Measurements from ENCODE around the gene AIMP2.
"Not testable (repeated sequence)": the region's sequence is repeated elsewhere in the genome, so short reads cannot be mapped to it uniquely, and the experiment has no call there.

AIMP2 gene

GRCh38 chr7:6008668-6009611 lies at the start of gene AIMP2, which contains the start of gene PMS2:
TSS of gene AIMP2 (plus strand) at chr7:6009272. CDS start at chr7:6009364, 92 bp downstream.
TSS of gene PMS2 (minus strand) at chr7:6009049. CDS start at chr7:6009019, 30 bp downstream.
- no peaks in the 10 kb centered on the region for H3K9me3 Mint-ChIP-seq
- peak within 1 kb of the TSS; percentile 94 for H3K27ac Mint-ChIP-seq
- H3K36me3 Mint-ChIP-seq = peaks cover 11% of the 10 kb centered on the region
- peaks cover 42% of the 10 kb centered on the region for H3K4me1 Mint-ChIP-seq
- peak within 1 kb of the TSS; percentile 92 for H3K4me3 Mint-ChIP-seq
- peak; percentile 98 for ATAC-seq
- H3K27me3 Mint-ChIP-seq = no peaks in the 10 kb centered on the region

GRCh38 chr7:5963205-5963604 lies 45.9 kb upstream of the AIMP2 start:
- H3K36me3 Mint-ChIP-seq, H3K4me1 Mint-ChIP-seq, H3K4me3 Mint-ChIP-seq, H3K27me3 Mint-ChIP-seq, H3K27ac Mint-ChIP-seq, ATAC-seq, H3K9me3 Mint-ChIP-seq: not testable (repeated sequence)

GRCh38 chr7:5963810-5964209 lies 45.3 kb upstream of the AIMP2 start:
- not testable (repeated sequence) for ATAC-seq, H3K9me3 Mint-ChIP-seq, H3K27me3 Mint-ChIP-seq, H3K4me3 Mint-ChIP-seq, H3K4me1 Mint-ChIP-seq, H3K36me3 Mint-ChIP-seq, H3K27ac Mint-ChIP-seq

GRCh38 chr7:5970347-5970911 lies 38.6 kb upstream of the AIMP2 start, which contains the start of gene RSPH10B:
TSS of gene RSPH10B (minus strand) at chr7:5970689. CDS start at chr7:5967116, 3,573 bp downstream.
- not testable (repeated sequence) for H3K4me1 Mint-ChIP-seq, H3K27me3 Mint-ChIP-seq, H3K9me3 Mint-ChIP-seq, H3K4me3 Mint-ChIP-seq, H3K36me3 Mint-ChIP-seq, H3K27ac Mint-ChIP-seq
- peak; percentile 38 for ATAC-seq

- not testable (repeated sequence) for H3K9me3 Mint-ChIP-seq, H3K27me3 Mint-ChIP-seq, H3K36me3 Mint-ChIP-seq, H3K4me1 Mint-ChIP-seq, H3K27ac Mint-ChIP-seq, H3K4me3 Mint-ChIP-seq, ATAC-seq
Measured at GRCh38 chr7:5973580-5973979, 35.5 kb upstream of the AIMP2 start.

GRCh38 chr7:5979680-5980314 lies 29.3 kb upstream of the AIMP2 start:
- ATAC-seq, H3K4me1 Mint-ChIP-seq, H3K4me3 Mint-ChIP-seq, H3K27me3 Mint-ChIP-seq, H3K27ac Mint-ChIP-seq, H3K9me3 Mint-ChIP-seq: not testable (repeated sequence)
- peaks cover 12% of the 10 kb centered on the region for H3K36me3 Mint-ChIP-seq

GRCh38 chr7:5987061-5987460 lies 22.0 kb upstream of the AIMP2 start:
- H3K27me3 Mint-ChIP-seq, H3K9me3 Mint-ChIP-seq: not testable (repeated sequence)

GRCh38 chr7:5997210-5997808 lies 11.8 kb upstream of the AIMP2 start:
- H3K36me3 Mint-ChIP-seq = peaks cover 26% of the 10 kb centered on the region
- H3K4me1 Mint-ChIP-seq = no peaks in the 10 kb centered on the region
- peak; percentile 56 for ATAC-seq
- H3K27me3 Mint-ChIP-seq = no peaks in the 10 kb centered on the region
- H3K9me3 Mint-ChIP-seq = no peaks in the 10 kb centered on the region
- H3K4me3 Mint-ChIP-seq = no peak overlapping the region
- no peak overlapping the region for H3K27ac Mint-ChIP-seq

More at GRCh38 chr7:5987061-5987460, 22.0 kb upstream of the AIMP2 start:
- H3K27ac Mint-ChIP-seq, H3K4me1 Mint-ChIP-seq, ATAC-seq, H3K4me3 Mint-ChIP-seq: not testable (repeated sequence)
- H3K36me3 Mint-ChIP-seq = peaks cover 16% of the 10 kb centered on the region

GRCh38 chr7:6007386-6007785 lies 1.7 kb upstream of the AIMP2 start:
- peak overlapping the region; percentile 72 for H3K4me3 Mint-ChIP-seq

GRCh38 chr7:6007835-6008590 lies 1.1 kb upstream of the AIMP2 start:
- H3K36me3 Mint-ChIP-seq, H3K27me3 Mint-ChIP-seq, ATAC-seq, H3K9me3 Mint-ChIP-seq: not testable (repeated sequence)
- peak overlapping the region; percentile 94 for H3K27ac Mint-ChIP-seq
- H3K4me1 Mint-ChIP-seq = peaks cover 41% of the 10 kb centered on the region
- H3K4me3 Mint-ChIP-seq = peak overlapping the region; percentile 92

More at GRCh38 chr7:6007386-6007785, 1.7 kb upstream of the AIMP2 start:
- H3K4me1 Mint-ChIP-seq = peaks cover 36% of the 10 kb centered on the region
- H3K27ac Mint-ChIP-seq = peak overlapping the region; percentile 68
- H3K36me3 Mint-ChIP-seq = peaks cover 3% of the 10 kb centered on the region
- no peaks in the 10 kb centered on the region for H3K9me3 Mint-ChIP-seq
- H3K27me3 Mint-ChIP-seq = no peaks in the 10 kb centered on the region
- no peak for ATAC-seq

- H3K4me3 Mint-ChIP-seq = peak overlapping the region; percentile 92
- peaks cover 11% of the 10 kb centered on the region for H3K36me3 Mint-ChIP-seq
- not testable (repeated sequence) for H3K9me3 Mint-ChIP-seq, ATAC-seq, H3K27me3 Mint-ChIP-seq
- peak overlapping the region; percentile 94 for H3K27ac Mint-ChIP-seq
- peaks cover 47% of the 10 kb centered on the region for H3K4me1 Mint-ChIP-seq
Measured at GRCh38 chr7:6010370-6010769, 1.3 kb downstream of the AIMP2 start.

- Mint-ChIP-seq H3K36me3 (peaks cover 14% of the 10 kb centered on the region), H3K27me3 (no peaks in the 10 kb centered on the region), H3K9me3 (no peaks in the 10 kb centered on the region), H3K4me3 (no peak overlapping the region), H3K4me1 (peaks cover 45% of the 10 kb centered on the region), H3K27ac (no peak overlapping the region)
- ATAC-seq = no peak
Measured at GRCh38 chr7:6011541-6011940, 2.5 kb downstream of the AIMP2 start.

GRCh38 chr7:6012355-6013104 lies 3.5 kb downstream of the AIMP2 start:
- no peak overlapping the region for H3K4me3 Mint-ChIP-seq
- no peak for ATAC-seq
- H3K27ac Mint-ChIP-seq = peak overlapping the region; percentile 4
- peaks cover 35% of the 10 kb centered on the region for H3K4me1 Mint-ChIP-seq
- H3K9me3 Mint-ChIP-seq = no peaks in the 10 kb centered on the region
- H3K27me3 Mint-ChIP-seq = no peaks in the 10 kb centered on the region
- H3K36me3 Mint-ChIP-seq = peaks cover 17% of the 10 kb centered on the region

Data from stimulated activated memory B cell treated with anti-CD40 and anti-IgM and Interleukin-4, amounts not matched to agents 10 μg/mL and 1 μg/mL and 100 μg/mL, for 72 hours (primary cell).